COLO668 (cell line): ENCODE measurements around the gene KLHDC8A.

ENCODE experiments used
- DNase-seq: peaks from one replicate; lab custom pipeline; 2025; ENCODE audit not compliant: unreplicated experiment; lab: John Stamatoyannopoulos, UW

KLHDC8A gene

GRCh38 chr1:205319081-205320018, 37.4 kb downstream of the KLHDC8A start:
- DNase-seq = peak; percentile 74

GRCh38 chr1:205318231-205318991, 38.3 kb downstream of the KLHDC8A start:
- peak; percentile 87 for DNase-seq

GRCh38 chr1:205317311-205317917, 39.3 kb downstream of the KLHDC8A start:
- DNase-seq = peak; percentile 98

GRCh38 chr1:205316161-205316566, 40.6 kb downstream of the KLHDC8A start:
- DNase-seq = no peak

- peak; percentile 58 for DNase-seq
These were observed 41.6 kb downstream of the KLHDC8A start for GRCh38 chr1:205315008-205315618.

- DNase-seq = peak; percentile 69
These were observed 43.0 kb downstream of the KLHDC8A start for GRCh38 chr1:205313563-205314308.

GRCh38 chr1:205312866-205313562, 43.7 kb downstream of the KLHDC8A start:
- no peak for DNase-seq

GRCh38 chr1:205310976-205311704, 45.6 kb downstream of the KLHDC8A start:
- no peak for DNase-seq

- DNase-seq = no peak
These were observed 47.0 kb downstream of the KLHDC8A start for GRCh38 chr1:205309741-205310140.

- no peak for DNase-seq
These were observed 49.7 kb downstream of the KLHDC8A start for GRCh38 chr1:205306929-205307566.

GRCh38 chr1:205304695-205305070, 52.0 kb downstream of the KLHDC8A start:
- DNase-seq = no peak

GRCh38 chr1:205304046-205304694, 52.6 kb downstream of the KLHDC8A start:
- no peak for DNase-seq

GRCh38 chr1:205303247-205303888, 53.4 kb downstream of the KLHDC8A start:
- no peak for DNase-seq

GRCh38 chr1:205301842-205302588, 54.7 kb downstream of the KLHDC8A start:
- no peak for DNase-seq

- peak; percentile 96 for DNase-seq
These were observed 55.4 kb downstream of the KLHDC8A start for GRCh38 chr1:205301205-205301821.

GRCh38 chr1:205300149-205300548, 56.6 kb downstream of the KLHDC8A start:
- no peak for DNase-seq
